Mucosa of rectum (tissue), 2 donors: ENCODE data around the gene PTPRG.

Experiments used
- H3K27ac ChIP-seq, 2 donors: one replicate each; pipeline ENCODE4 v1.7.0; 2013; ENCODE audit warnings: inconsistent platforms in 2 of 2, low read depth in 2 of 2, low read length in 2 of 2
- H3K27me3 ChIP-seq, 2 donors: one replicate each; pipeline ENCODE4 v1.7.0; 2013; ENCODE audit warnings: low read length in 2 of 2; ENCODE audit not compliant: control insufficient read depth in 2 of 2, insufficient read depth in 2 of 2
- H3K36me3 ChIP-seq, 2 donors: one replicate each; pipeline ENCODE4 v1.7.0; 2013; ENCODE audit warnings: low read length in 2 of 2; ENCODE audit not compliant: control insufficient read depth in 2 of 2, insufficient read depth in 2 of 2
- H3K4me1 ChIP-seq, 2 donors: one replicate each; pipeline ENCODE4 v1.7.0; 2013; ENCODE audit warnings: low read length in 2 of 2, mild to moderate bottlenecking in 1 of 2; ENCODE audit not compliant: control insufficient read depth in 2 of 2, insufficient read depth in 2 of 2
- H3K4me3 ChIP-seq, 2 donors: one replicate each; pipeline ENCODE4 v1.7.0; 2013; ENCODE audit warnings: low read length in 2 of 2
- H3K9ac ChIP-seq, 2 donors: one replicate each; pipeline ENCODE4 v1.7.0; 2013; ENCODE audit warnings: low read length in 2 of 2, low read depth in 1 of 2, mild to moderate bottlenecking in 1 of 2
- H3K9me3 ChIP-seq, 2 donors: one replicate each; pipeline ENCODE4 v1.7.0; 2013; ENCODE audit warnings: low read length in 2 of 2; ENCODE audit not compliant: control insufficient read depth in 2 of 2
- donor health status: healthy.
- donor health status: Normal muscosa, but diverticular disease.

PTPRG gene

GRCh38 chr3:62233065-62233464 is 671.7 kb downstream of the PTPRG start:
- H3K9me3 ChIP-seq: no peaks in the 10 kb centered on the region
- no peaks in the 10 kb centered on the region for H3K27me3 ChIP-seq
- H3K36me3 ChIP-seq: no peaks in the 10 kb centered on the region
- no peak overlapping the region for H3K27ac ChIP-seq
- no peaks in the 10 kb centered on the region for H3K4me1 ChIP-seq
- no peak overlapping the region for H3K4me3 ChIP-seq
- no peak overlapping the region for H3K9ac ChIP-seq

- Histone ChIP-seq H3K27me3 (no peaks in the 10 kb centered on the region), H3K4me3 (no peak overlapping the region), H3K27ac (no peak overlapping the region), H3K36me3 (no peaks in the 10 kb centered on the region), H3K9ac (no peak overlapping the region), H3K4me1 (no peaks in the 10 kb centered on the region), H3K9me3 (no peaks in the 10 kb centered on the region)
Observed at GRCh38 chr3:62236016-62236415, 674.6 kb downstream of the PTPRG start.

DNA sequence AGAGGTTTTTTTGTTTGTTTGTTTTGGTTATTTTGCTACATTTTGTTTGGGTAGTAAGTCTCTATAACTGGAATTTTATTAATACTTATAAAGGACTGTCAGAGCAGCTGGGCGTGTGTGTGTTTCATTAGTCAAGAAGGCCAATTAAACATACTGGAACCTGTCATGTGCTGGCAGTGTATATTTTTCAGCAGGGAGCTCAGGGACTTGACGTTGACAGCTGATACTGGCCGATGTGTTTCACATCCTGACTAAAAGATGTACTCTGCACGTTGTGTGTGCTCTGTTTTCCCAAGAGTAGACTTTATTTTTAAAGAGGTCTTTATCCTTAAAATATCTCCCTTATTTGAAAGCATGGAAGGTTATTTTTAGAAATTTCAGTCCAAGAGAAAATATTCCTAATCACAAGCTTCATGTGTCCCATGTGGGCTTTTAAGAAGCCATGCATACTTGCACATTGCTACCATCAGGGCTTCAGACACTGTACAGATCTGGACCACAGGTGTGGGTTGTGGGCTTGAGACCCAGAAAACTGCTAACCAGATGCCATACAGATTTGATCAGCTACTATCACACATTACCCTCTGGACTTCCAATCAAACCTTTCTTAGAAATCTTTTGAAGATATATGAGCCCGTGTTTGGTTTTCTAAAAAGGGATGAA is 676.0 kb downstream of the PTPRG start:
- no peak overlapping the region for H3K9ac ChIP-seq
- H3K4me3 ChIP-seq: no peak overlapping the region
- no peaks in the 10 kb centered on the region for H3K27me3 ChIP-seq
- H3K9me3 ChIP-seq: no peaks in the 10 kb centered on the region
- no peak overlapping the region for H3K27ac ChIP-seq
- H3K4me1 ChIP-seq: no peaks in the 10 kb centered on the region
- no peaks in the 10 kb centered on the region for H3K36me3 ChIP-seq

DNA sequence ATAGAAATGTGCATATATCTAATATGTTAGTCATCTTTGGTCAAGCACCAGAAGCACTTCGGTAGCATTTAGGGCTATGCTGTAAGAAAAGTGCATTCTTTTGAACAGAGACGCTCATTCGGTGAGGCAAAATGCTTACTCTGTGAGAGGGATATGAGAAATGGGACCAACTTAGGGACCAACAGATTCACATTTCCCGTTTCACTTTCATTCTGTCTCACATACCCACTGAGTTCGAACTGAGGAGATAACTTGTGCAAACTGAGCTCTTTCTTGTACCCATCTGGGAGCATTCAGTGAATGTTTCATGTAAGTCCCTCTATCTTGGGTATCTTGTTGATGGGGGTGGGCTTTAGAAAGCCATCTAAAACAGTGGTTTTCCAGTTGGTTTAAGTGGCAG is 676.6 kb downstream of the PTPRG start:
- Histone ChIP-seq H3K27ac (no peak overlapping the region), H3K36me3 (no peaks in the 10 kb centered on the region), H3K4me3 (no peak overlapping the region), H3K9me3 (no peaks in the 10 kb centered on the region), H3K9ac (no peak overlapping the region), H3K27me3 (no peaks in the 10 kb centered on the region), H3K4me1 (no peaks in the 10 kb centered on the region)

DNA sequence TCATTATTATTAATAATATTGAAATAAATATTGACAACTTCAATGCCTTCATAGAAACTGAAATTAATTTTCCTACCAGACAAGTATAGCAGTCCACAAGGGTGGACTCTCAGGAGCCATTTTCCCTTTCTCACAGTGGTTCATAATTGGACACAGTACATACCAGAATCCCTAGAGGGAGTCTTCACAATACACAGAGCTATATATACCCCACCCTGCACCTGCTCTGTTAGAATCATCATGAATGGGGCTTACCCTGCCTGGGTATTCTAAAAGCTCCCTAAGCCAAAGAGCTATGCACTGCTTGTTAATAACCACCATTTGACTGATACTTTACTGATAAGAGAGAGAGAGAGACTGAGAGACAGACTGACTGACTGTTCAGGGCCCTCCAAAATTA is 677.1 kb downstream of the PTPRG start:
- Histone ChIP-seq H3K4me3 (no peak overlapping the region), H3K4me1 (no peaks in the 10 kb centered on the region), H3K27me3 (no peaks in the 10 kb centered on the region), H3K9me3 (no peaks in the 10 kb centered on the region), H3K27ac (no peak overlapping the region), H3K9ac (no peak overlapping the region), H3K36me3 (no peaks in the 10 kb centered on the region)

GRCh38 chr3:62241279-62241678 is 679.9 kb downstream of the PTPRG start:
- H3K4me1 ChIP-seq: no peaks in the 10 kb centered on the region
- no peak overlapping the region for H3K27ac ChIP-seq
- no peaks in the 10 kb centered on the region for H3K36me3 ChIP-seq
- H3K9me3 ChIP-seq: no peaks in the 10 kb centered on the region
- H3K9ac ChIP-seq: no peak overlapping the region
- H3K4me3 ChIP-seq: no peak overlapping the region
- H3K27me3 ChIP-seq: no peaks in the 10 kb centered on the region

- Histone ChIP-seq H3K27ac (no peak overlapping the region), H3K9me3 (no peaks in the 10 kb centered on the region), H3K4me3 (no peak overlapping the region), H3K36me3 (no peaks in the 10 kb centered on the region), H3K9ac (no peak overlapping the region), H3K27me3 (no peaks in the 10 kb centered on the region), H3K4me1 (no peaks in the 10 kb centered on the region)
Observed at GRCh38 chr3:62242831-62243509, 681.6 kb downstream of the PTPRG start.

DNA sequence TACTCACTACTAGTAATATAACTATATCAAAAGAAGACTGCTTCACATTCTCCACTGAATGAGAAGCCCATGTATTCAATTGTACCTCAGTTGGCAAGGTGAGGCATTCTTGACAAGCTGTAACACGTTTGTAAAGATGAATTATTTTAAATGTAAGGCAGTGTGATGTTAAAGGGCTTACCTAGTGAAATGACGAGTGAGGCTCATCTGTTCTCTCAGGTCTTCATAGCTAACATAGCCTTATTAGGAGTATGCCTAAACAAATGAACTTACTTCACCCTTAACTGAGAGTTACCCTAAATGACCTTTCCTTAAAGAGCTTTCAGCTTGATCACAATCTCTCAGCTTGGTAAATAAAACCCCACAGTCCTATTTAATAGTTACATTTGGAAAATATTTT is 684.7 kb downstream of the PTPRG start:
- Histone ChIP-seq H3K9ac (no peak overlapping the region), H3K36me3 (no peaks in the 10 kb centered on the region), H3K27ac (no peak overlapping the region), H3K27me3 (no peaks in the 10 kb centered on the region), H3K4me3 (no peak overlapping the region), H3K4me1 (no peaks in the 10 kb centered on the region), H3K9me3 (no peaks in the 10 kb centered on the region)

DNA sequence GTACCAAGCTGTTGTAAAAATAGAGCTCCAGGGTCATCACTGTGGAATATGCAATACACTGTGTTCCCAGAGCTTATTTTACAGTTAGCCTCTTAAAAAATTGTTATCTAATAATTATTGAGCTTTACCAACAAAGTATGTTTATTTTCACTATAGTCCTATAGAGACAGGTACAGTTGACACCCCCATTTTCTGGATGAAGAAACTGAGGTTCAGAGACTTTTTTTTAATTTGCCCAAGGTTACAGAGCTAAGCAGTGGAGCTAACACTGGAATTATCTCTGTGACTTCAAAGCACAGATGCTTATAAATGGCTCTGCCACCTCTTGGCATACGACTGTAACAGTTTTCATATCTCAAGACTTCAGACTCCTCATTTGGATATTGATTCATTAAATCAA is 685.6 kb downstream of the PTPRG start:
- H3K36me3 ChIP-seq: no peaks in the 10 kb centered on the region
- no peaks in the 10 kb centered on the region for H3K9me3 ChIP-seq
- H3K4me1 ChIP-seq: no peaks in the 10 kb centered on the region
- H3K27ac ChIP-seq: no peak overlapping the region
- no peak overlapping the region for H3K9ac ChIP-seq
- H3K4me3 ChIP-seq: no peak overlapping the region
- no peaks in the 10 kb centered on the region for H3K27me3 ChIP-seq

- Histone ChIP-seq H3K27me3 (no peaks in the 10 kb centered on the region), H3K9ac (no peak overlapping the region), H3K9me3 (no peaks in the 10 kb centered on the region), H3K4me1 (no peaks in the 10 kb centered on the region), H3K36me3 (no peaks in the 10 kb centered on the region), H3K4me3 (no peak overlapping the region), H3K27ac (no peak overlapping the region)
Observed at GRCh38 chr3:62248734-62249483, 687.5 kb downstream of the PTPRG start.
